Measurements from ENCODE around the gene SLC17A8.

The SLC17A8 gene

GRCh38 chr12:100433701-100434100 is 76.8 kb downstream of the SLC17A8 start:
- no peak for DNase-seq

GRCh38 chr12:100434177-100434576 is 77.3 kb downstream of the SLC17A8 start:
- no peak for DNase-seq

DNA sequence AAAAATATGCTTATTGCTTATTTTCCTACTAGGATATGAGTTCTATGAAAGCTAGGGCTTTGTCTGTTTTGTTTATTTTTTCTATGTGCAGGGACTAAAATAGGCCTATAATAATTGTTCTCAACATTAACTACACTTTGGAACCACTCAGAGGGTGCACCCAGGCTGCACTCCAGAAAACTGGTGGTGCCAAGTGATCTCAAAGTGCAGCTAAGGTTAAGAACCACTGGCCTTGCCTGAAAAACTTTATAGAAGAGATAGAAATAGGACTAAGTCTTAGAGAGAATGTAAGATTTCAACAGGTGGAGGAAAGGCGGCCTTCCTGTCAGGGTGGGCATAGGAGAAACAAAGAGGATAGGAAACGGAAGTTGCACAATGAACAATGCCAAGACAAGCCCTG is 79.1 kb downstream of the SLC17A8 start:
- no peak for DNase-seq

GRCh38 chr12:100437038-100437841 is 80.4 kb downstream of the SLC17A8 start:
- no peak for DNase-seq

DNA sequence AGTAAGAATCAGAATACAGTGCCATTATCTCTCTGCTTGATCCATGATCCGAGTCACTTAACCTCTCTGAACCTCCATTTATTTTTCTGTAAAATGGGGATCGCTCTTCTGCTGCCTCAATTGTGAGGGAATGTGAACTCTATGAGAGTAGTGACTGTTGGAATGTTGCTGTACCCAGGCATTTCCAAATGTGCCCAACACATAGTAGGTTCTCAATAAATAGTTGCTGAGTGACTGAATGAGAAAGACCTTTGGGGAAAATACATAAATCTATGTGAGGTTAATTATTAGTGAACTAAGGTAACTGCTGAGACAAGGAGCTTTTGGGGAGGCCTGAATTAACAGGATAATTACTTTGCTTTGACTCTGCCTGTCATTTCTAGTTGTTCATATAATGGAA is 82.9 kb downstream of the SLC17A8 start:
- no peak for DNase-seq

- no peak for DNase-seq
Measured at GRCh38 chr12:100442403-100442802, 85.5 kb downstream of the SLC17A8 start.

DNA sequence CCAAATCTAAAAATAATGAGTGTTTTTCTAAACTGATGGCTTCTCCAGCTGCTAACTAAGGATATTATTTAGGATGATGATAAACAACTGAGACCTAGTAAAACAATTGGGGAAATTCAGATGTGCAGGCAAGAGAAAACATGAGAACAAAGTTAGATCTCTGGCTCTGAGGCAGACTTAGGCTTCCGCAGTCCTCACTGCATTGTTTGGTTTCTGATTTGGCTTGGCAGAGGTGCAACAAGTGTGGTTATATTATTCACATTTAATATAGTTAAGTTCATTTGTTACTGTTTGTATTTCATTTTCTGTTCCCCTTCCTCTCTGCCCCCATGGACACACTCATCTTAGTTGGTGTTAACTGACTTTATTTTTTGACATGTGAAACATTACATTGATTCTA is 86.6 kb downstream of the SLC17A8 start:
- no peak for DNase-seq

- no peak for DNase-seq
Measured at GRCh38 chr12:100445081-100445481, 88.2 kb downstream of the SLC17A8 start.

GRCh38 chr12:100447381-100447780 is 90.5 kb downstream of the SLC17A8 start:
- DNase-seq, result no peak

DNA sequence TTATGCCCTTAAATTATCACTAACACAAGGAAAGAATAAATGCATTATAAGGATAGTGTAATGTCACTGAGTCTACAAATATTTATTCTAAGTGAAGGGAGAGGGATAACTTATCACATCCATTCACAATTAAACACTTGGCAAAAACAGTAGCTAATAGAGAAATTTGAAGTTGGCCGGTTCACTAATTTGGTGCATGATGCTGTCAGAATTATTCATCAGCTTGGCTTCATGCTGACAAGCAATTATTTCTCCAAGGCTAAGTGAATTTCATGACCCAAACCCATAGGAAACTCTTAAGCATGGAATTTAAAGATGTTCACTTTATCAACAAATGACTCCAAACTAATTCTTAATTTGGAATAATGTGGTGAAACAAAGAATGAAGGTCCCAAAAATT is 91.8 kb downstream of the SLC17A8 start:
- DNase-seq, result no peak

GRCh38 chr12:100450735-100451134 is 93.9 kb downstream of the SLC17A8 start:
- DNase-seq, result no peak

DNA sequence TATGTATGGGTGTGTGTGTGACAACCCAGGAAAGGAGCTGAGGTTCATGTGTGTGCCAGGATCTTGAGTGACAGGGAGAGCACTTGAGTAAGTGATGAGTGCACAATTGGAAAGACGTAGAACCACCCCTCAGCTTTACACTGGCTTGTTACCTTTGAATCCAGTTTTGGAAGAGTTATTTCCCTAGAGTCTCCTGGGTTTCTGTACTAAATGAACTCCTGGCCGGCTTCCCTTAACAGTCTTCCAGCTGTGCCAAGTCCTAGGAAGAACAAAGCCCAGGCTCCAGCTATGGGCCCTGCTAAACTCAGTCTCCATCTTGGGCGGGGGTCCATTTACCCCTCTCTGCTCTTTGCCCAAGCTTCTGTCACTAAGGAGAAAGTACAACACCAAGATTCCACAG is 97.1 kb downstream of the SLC17A8 start:
- no peak for DNase-seq

- DNase-seq, result no peak
Measured at GRCh38 chr12:100455896-100456295, 99.0 kb downstream of the SLC17A8 start.

DNA sequence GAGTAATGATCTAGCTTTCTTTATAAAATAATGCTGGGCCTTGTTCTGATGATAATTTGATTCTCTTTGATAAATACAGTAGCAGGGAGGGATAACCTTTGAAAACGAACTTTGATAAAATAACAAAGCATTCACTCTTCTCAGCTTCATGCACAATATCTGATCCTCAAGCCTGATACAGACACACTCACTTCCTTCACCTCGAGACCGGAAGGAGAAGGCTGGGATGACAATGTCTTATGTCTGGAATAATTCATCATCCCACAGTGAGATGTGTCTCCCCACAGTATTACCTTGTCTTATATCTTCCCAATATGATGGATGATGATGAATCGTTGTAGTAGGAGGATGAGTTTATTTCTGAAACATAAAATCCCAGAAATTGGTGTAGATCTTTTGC is 101.3 kb downstream of the SLC17A8 start:
- DNase-seq, result no peak

DNA sequence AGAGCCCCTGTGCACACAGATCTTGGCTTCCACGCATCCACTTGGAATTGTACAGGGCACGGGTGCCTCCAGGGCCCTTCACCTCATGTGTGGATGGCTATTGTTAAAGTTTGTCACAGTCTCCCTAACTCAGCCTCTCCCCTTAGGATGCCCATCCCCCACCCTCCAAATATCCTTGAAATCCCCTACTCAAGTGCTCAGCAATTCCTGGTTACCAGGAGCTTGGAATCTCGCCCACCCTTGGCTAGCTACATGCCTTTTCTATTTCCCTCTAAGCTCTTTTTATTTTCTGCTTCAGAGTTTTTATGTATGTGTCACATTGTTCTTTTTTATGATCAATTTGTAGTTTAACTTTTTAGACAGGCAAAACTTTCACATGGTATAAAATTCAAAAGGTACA is 103.8 kb downstream of the SLC17A8 start:
- DNase-seq, result no peak

GRCh38 chr12:100461330-100461973 is 104.6 kb downstream of the SLC17A8 start:
- no peak for DNase-seq

DNA sequence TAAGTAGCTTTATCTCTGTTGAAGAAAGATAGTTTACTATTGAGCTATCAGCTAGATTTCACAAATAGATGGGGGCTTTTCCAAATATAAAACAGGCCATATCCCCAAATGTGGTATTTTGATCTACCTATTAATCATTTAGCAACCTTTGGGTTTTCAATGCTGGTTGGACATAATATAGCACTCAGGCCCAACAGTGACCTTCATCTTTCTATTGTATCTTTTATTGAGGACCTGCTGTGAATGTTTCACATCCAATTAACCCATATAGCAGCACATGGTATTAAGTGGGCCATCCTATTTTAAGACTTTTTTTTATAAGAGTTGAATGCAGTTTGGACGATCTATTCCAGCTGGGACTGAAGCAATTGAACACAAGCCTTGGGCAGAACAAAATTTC is 106.8 kb downstream of the SLC17A8 start:
- DNase-seq, result no peak

DNA sequence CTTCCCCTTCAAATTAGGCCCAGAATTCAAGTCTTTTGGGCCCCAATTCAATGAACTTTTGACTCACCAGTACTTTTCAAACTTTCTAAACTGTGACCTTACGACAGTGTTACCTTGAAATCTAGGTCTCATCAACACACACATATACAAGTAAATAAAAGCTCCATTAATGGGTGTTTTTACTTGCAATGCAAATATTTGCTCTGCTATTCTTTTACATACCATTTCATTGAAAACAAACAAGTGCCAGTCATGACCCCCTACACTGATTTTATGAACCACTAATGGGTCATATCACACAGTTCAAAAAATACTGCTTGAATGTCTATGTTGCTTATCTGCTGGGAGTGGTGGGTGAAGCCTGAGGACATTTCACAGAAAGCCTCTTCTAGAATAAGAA is 107.7 kb downstream of the SLC17A8 start:
- no peak for DNase-seq

DNA sequence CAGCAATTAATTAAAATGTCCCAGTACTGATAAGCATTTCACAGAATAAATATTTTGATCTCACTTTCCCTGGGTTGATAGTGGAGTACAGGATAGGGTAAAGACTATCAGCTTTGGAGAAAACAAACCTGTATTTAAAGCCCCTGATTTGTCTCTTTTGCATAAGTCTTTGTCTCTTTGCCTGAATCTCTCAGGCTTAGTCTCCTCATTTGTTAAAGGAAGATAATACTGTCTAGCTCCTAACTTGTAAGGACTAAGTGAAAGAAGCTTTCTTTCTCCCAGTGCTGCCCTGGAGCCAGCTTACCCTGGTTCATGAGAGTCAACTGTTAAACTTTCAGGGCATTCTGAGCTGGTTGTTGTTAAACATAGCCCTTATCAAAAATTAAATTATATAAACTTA is 111.3 kb downstream of the SLC17A8 start:
- DNase-seq, result no peak

Data from NCI-H1694 treated with DMSO at 0.1 percent for 48 hours (cell line).